Sigmoid colon (tissue), 7 donors: ENCODE measurements around the gene SCUBE1. TPM values are rescaled to one million over a fixed set of nuclear protein-coding genes. Genes with fewer than 3 reads are reported as not detected.

ENCODE experiments used
- DNase-seq: peaks from one replicate; pipeline ENCODE4 v3.0.0-alpha.2; 2019
- H3K27ac ChIP-seq, 4 donors: fragments of 200-600 bp; sonication (generic); one replicate each; pipeline ENCODE4 v1.5.1; 2016 to 2019; ENCODE audit warnings: mild to moderate bottlenecking in 1 of 4
- H3K27me3 ChIP-seq, 3 donors: fragments of 200-600 bp; sonication (generic); one replicate each; pipeline ENCODE4 v1.5.1; 2019; ENCODE audit warnings: mild to moderate bottlenecking in 1 of 3
- H3K36me3 ChIP-seq, 4 donors: fragments of 200-600 bp; sonication (generic); one replicate each; pipeline ENCODE4 v1.5.1; 2016 to 2019
- H3K4me1 ChIP-seq, 4 donors: fragments of 200-600 bp; sonication (generic); one replicate each; pipeline ENCODE4 v1.5.1; 2017 to 2019
- H3K4me3 ChIP-seq, 4 donors: fragments of 200-600 bp; sonication (generic); one replicate each; pipeline ENCODE4 v1.5.1; 2017 to 2019; ENCODE audit warnings: mild to moderate bottlenecking in 2 of 4, moderate library complexity in 1 of 4
- H3K9me3 ChIP-seq, 4 donors: fragments of 200-600 bp in 3 of 4; sonication (generic) in 3 of 4; one replicate each; pipeline versions ENCODE4 v1.5.1 to v1.6.1; 2013 to 2019
- EP300 ChIP-seq, 4 donors: sonication (generic); formaldehyde crosslinking; IDR thresholded peaks; one replicate each; pipeline ENCODE4 v1.6.1; 2017; ENCODE audit warnings: antibody characterized with exemption in 4 of 4
- POLR2A ChIP-seq, 2 donors: fragments of 450-650 bp; IDR thresholded peaks; one replicate each; pipeline ENCODE4 v1.6.1; 2016; ENCODE audit warnings: antibody characterized with exemption in 2 of 2, mild to moderate bottlenecking in 2 of 2, moderate library complexity in 2 of 2
- POLR2AphosphoS5 ChIP-seq, 4 donors: sonication (generic); formaldehyde crosslinking; IDR thresholded peaks; one replicate each; pipeline ENCODE4 v1.6.1; 2017; ENCODE audit warnings: antibody characterized with exemption in 4 of 4
- WGBS, 2 donors: extraction: QIAGEN DNeasy Blood & Tissue Kit; methylation state at CpG; one replicate each; pipeline ENCODE4 v1.1.7; 2013; 5-methylcytosine and 5-hydroxymethylcytosine counted together
- intact Hi-C: fragments of 100-400 bp; cut with DNase I; formaldehyde crosslinking; loops from one replicate; pipeline ENCODE4 v1.15.1; 2023
- polyA plus RNA-seq, 3 donors: library from polyadenylated mRNA; stranded (reverse); fragments of 200-250 nt; gene quantifications; one replicate each; pipeline ENCODE4 v1.2.3, GENCODE V29; 2013
- total RNA-seq, 4 donors: library from RNA; depleted of rRNA; stranded (reverse); fragments of >200 nt; gene quantifications; one replicate each; pipeline ENCODE4 v1.1.0, GENCODE V29; 2016
- TF ChIP-seq, protein P1 (sequence below), 4 experiments: fragments of 450-650 bp in 3 of 4; fragments of 200-600 bp in 1 of 4; IDR thresholded peaks; one replicate each; pipeline ENCODE4 v1.5.1; 2016 to 2019; ENCODE audit warnings: antibody characterized with exemption in 4 of 4, mild to moderate bottlenecking in 3 of 4, moderate library complexity in 2 of 4
- donor health status: healthy with polysubstance abuse.
- donor health status: Bipolar disorder and iron deficiency.
- donor health status: healthy.

SCUBE1 gene
- total and polyA plus RNA-seq, 7 donors, result 0.23 to 1.1 (median 0.55) TPM

- Histone ChIP-seq H3K9me3 (no peaks in the 10 kb centered on the region), H3K4me1 (peaks cover 0 to 6% (median 5%) of the 10 kb centered on the region in 4 donors), H3K27ac (no peak overlapping the region), H3K36me3 (peaks cover 0 to 52% (median 18%) of the 10 kb centered on the region in 4 donors), H3K27me3 (no peaks in the 10 kb centered on the region), H3K4me3 (no peak overlapping the region)
- 93 to 94% methylated on average over 15 of the region's 15 CpGs for WGBS, 2 donors
- TF ChIP-seq POLR2AphosphoS5 (IDR thresholded peaks at IDR 0.05) (no peak), EP300 (IDR thresholded peaks at IDR 0.05) (no peak), POLR2A (IDR thresholded peaks at IDR 0.05) (no peak)
- TF ChIP-seq, protein P1, sequence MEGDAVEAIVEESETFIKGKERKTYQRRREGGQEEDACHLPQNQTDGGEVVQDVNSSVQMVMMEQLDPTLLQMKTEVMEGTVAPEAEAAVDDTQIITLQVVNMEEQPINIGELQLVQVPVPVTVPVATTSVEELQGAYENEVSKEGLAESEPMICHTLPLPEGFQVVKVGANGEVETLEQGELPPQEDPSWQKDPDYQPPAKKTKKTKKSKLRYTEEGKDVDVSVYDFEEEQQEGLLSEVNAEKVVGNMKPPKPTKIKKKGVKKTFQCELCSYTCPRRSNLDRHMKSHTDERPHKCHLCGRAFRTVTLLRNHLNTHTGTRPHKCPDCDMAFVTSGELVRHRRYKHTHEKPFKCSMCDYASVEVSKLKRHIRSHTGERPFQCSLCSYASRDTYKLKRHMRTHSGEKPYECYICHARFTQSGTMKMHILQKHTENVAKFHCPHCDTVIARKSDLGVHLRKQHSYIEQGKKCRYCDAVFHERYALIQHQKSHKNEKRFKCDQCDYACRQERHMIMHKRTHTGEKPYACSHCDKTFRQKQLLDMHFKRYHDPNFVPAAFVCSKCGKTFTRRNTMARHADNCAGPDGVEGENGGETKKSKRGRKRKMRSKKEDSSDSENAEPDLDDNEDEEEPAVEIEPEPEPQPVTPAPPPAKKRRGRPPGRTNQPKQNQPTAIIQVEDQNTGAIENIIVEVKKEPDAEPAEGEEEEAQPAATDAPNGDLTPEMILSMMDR (IDR thresholded peaks at IDR 0.05), result no peak
- intact Hi-C loops, result no loop called here
- DNase-seq, result no peak
These were observed 162.5 kb downstream of the SCUBE1 start for GRCh38 chr22:43180670-43181069.

DNA sequence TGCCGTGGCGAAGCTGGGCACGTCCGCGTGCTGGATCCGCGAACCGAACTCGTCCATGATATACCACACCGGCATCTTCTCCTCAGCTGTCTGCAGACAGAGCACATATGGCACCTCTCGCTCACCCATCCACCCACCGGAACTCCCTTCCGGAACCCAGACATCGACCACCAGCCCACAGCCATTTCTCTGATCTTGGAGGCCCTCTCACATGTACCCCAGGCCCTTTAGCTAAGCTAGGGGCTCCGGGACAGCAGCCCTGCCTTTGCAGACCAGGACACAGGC is 163.3 kb downstream of the SCUBE1 start:
- no peaks in the 10 kb centered on the region for H3K27me3 ChIP-seq
- no peak for TF ChIP-seq EP300 (IDR thresholded peaks at IDR 0.05)
- TF ChIP-seq POLR2A (IDR thresholded peaks at IDR 0.05), result no peak
- no peak for TF ChIP-seq POLR2AphosphoS5 (IDR thresholded peaks at IDR 0.05)
- TF ChIP-seq, protein P1 (IDR thresholded peaks at IDR 0.05), result no peak
- DNase-seq, result no peak
- H3K4me3 ChIP-seq, result no peak overlapping the region
- intact Hi-C loops, result no loop called here
- H3K4me1 ChIP-seq, result no peaks in the 10 kb centered on the region
- peaks cover 0 to 60% (median 19%) of the 10 kb centered on the region in 4 donors for H3K36me3 ChIP-seq
- 98% methylated on average over 15 of the region's 15 CpGs for WGBS, 2 donors
- no peaks in the 10 kb centered on the region for H3K9me3 ChIP-seq
- no peak overlapping the region for H3K27ac ChIP-seq

DNA sequence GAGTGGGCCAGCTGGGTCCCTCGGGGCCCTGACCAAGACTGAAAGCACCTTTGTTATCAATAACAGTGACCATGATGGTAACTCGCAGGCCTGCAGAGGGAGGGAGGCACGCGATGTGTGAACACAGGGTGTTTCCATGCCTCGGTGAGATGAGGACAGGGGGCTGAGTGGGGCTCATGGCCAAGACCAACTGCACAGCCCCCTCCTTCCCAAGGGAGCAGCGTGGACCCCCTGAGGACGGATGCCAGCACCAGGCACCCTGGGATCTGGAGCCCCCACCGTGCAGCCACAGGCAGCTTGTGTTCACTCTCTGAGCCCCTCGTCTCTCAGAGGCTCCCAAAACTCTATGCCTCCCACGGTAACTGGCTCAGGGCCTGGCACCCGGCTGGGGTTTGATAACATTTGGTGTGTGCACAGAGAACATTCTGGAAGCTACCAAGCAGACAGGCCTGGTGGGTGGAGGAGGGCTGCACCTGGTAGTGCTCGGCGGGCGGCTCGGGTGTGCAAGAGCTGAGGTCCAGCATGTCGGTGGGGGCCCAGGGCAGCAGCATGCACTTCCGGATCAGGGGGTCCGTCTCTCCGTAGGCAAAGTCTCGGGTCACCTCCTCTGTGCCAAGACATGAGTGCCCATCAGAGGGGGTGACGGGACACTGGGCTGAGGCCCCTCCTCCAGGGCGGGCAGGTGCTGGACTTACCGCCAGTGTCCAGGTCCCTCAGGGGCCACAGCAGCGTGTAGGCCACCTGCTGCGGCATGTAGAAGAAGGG is 163.8 kb downstream of the SCUBE1 start:
- no peak overlapping the region for H3K27ac ChIP-seq
- TF ChIP-seq POLR2AphosphoS5 (IDR thresholded peaks at IDR 0.05), result no peak
- TF ChIP-seq POLR2A (IDR thresholded peaks at IDR 0.05), result no peak
- TF ChIP-seq EP300 (IDR thresholded peaks at IDR 0.05), result no peak
- TF ChIP-seq, protein P1 (IDR thresholded peaks at IDR 0.05), result no peak
- H3K27me3 ChIP-seq, result no peaks in the 10 kb centered on the region
- H3K36me3 ChIP-seq, result peaks cover 0 to 65% (median 22%) of the 10 kb centered on the region in 4 donors
- intact Hi-C loops, result no loop called here
- DNase-seq, result no peak
- H3K9me3 ChIP-seq, result no peaks in the 10 kb centered on the region
- H3K4me3 ChIP-seq, result no peak overlapping the region
- H3K4me1 ChIP-seq, result no peaks in the 10 kb centered on the region
- WGBS, 2 donors, result 97% methylated on average over 25 of the region's 25 CpGs

- no peaks in the 10 kb centered on the region for H3K27me3 ChIP-seq
- TF ChIP-seq POLR2AphosphoS5 (IDR thresholded peaks at IDR 0.05), result no peak
- TF ChIP-seq, protein P1 (IDR thresholded peaks at IDR 0.05), result no peak
- TF ChIP-seq EP300 (IDR thresholded peaks at IDR 0.05), result no peak
- TF ChIP-seq POLR2A (IDR thresholded peaks at IDR 0.05), result no peak
- H3K27ac ChIP-seq, result no peak overlapping the region
- 85 to 89% methylated on average over 7 of the region's 7 CpGs for WGBS, 2 donors
- no peak for DNase-seq
- no peaks in the 10 kb centered on the region for H3K4me1 ChIP-seq
- H3K4me3 ChIP-seq, result no peak overlapping the region
- H3K36me3 ChIP-seq, result peaks cover 9 to 78% (median 35%) of the 10 kb centered on the region in 4 donors
- intact Hi-C loops, result no loop called here
- H3K9me3 ChIP-seq, result no peaks in the 10 kb centered on the region
These were observed 165.7 kb downstream of the SCUBE1 start for GRCh38 chr22:43177479-43177878.

DNA sequence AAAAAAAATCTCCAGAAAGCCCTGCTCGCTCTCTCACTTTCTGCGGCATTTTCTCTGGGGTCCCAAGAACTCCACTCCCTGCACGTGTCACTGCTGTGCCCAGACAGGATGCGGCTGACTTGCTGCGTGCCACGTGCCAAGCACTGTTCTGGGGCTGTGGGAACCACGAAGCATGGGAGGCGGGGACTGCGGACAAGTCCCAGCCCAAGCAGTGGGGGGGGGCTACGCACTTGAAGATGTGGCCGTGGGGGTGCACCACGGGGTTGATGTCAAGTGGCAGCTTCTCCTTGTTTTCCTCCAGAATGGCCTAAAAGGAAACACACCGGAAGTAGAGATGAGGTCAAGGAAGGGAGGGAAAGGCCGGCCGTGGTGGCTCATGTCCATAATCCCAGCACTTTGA is 167.1 kb downstream of the SCUBE1 start:
- Histone ChIP-seq H3K4me3 (no peak overlapping the region), H3K27me3 (no peaks in the 10 kb centered on the region), H3K4me1 (no peaks in the 10 kb centered on the region), H3K36me3 (peaks cover 16 to 84% (median 42%) of the 10 kb centered on the region in 4 donors), H3K9me3 (no peaks in the 10 kb centered on the region), H3K27ac (no peak overlapping the region)
- DNase-seq, result no peak
- WGBS, 2 donors, result 88% methylated on average over 15 of the region's 15 CpGs
- intact Hi-C loops, result no loop called here
- TF ChIP-seq EP300 (IDR thresholded peaks at IDR 0.05), result no peak
- TF ChIP-seq, protein P1 (IDR thresholded peaks at IDR 0.05), result no peak
- TF ChIP-seq POLR2AphosphoS5 (IDR thresholded peaks at IDR 0.05), result no peak
- no peak for TF ChIP-seq POLR2A (IDR thresholded peaks at IDR 0.05)
